Prostate gland (tissue), 2 donors: Measurements from ENCODE around the gene PEX14. TPM values are rescaled to one million over a fixed set of nuclear protein-coding genes. Genes with fewer than 3 reads are reported as not detected.

ENCODE experiments used
- DNase-seq: peaks from one replicate; pipeline ENCODE4 v3.0.0-alpha.2; 2019; ENCODE audit warnings: low spot score
- H3K27ac ChIP-seq, 2 donors: fragments of 200-600 bp; sonication (generic); 2 replicates each; pipeline ENCODE4 v1.5.1; 2017 to 2019
- H3K27me3 ChIP-seq: fragments of 200-600 bp; sonication (generic); replicated peaks from 2 replicates; pipeline ENCODE4 v1.5.1; 2019; ENCODE audit not compliant: insufficient read depth
- H3K36me3 ChIP-seq, 2 donors: fragments of 200-600 bp; sonication (generic); 1 replicate in 1 of 2; 2 replicates in 1 of 2; pipeline versions ENCODE4 v1.5.1 to v1.8.1; 2017 to 2019
- H3K4me1 ChIP-seq: fragments of 200-600 bp; sonication (generic); replicated peaks from 2 replicates; pipeline ENCODE4 v1.5.1; 2019
- H3K4me3 ChIP-seq, 2 donors: fragments of 200-600 bp; sonication (generic); 2 replicates each; pipeline ENCODE4 v1.5.1; 2017 to 2019
- H3K9me3 ChIP-seq: fragments of 200-600 bp; sonication (generic); 2 replicates; pipeline ENCODE4 v1.5.1; 2017
- CTCF ChIP-seq, 4 experiments: fragments of 200-600 bp in 2 of 4; fragments of 450-650 bp in 2 of 4; sonication (generic) in 2 of 4; IDR thresholded peaks; 1 replicate in 3 of 4; 2 replicates in 1 of 4; pipeline ENCODE4 v1.5.1; 2016 to 2019; ENCODE audit warnings: antibody characterized with exemption in 4 of 4, mild to moderate bottlenecking in 2 of 4, moderate library complexity in 2 of 4
- POLR2A ChIP-seq: fragments of 450-650 bp; IDR thresholded peaks from one replicate; pipeline ENCODE4 v1.6.1; 2016; ENCODE audit warnings: antibody characterized with exemption, mild to moderate bottlenecking
- POLR2AphosphoS5 ChIP-seq: sonication (generic); formaldehyde crosslinking; IDR thresholded peaks from one replicate; pipeline ENCODE4 v1.6.1; 2017; ENCODE audit warnings: antibody characterized with exemption
- WGBS: methylation state at CpG from one replicate; pipeline ENCODE4 v1.1.5; 2018; 5-methylcytosine and 5-hydroxymethylcytosine counted together
- intact Hi-C: fragments of 100-400 bp; cut with DNase I; formaldehyde crosslinking; loops from one replicate; pipeline ENCODE4 v1.14.2; 2022
- total RNA-seq, 2 donors: library from RNA; depleted of rRNA; stranded (reverse); fragments of >200 nt; gene quantifications; one replicate each; pipeline ENCODE4 v1.1.0, GENCODE V29; 2016

Gene PEX14
- total RNA-seq, 2 donors from 2014 or later = 26.1 to 34.7 TPM

- TF ChIP-seq POLR2AphosphoS5 = no peak
- no peak for TF ChIP-seq CTCF (IDR thresholded peaks at IDR 0.05)
- TF ChIP-seq POLR2A = no peak
- WGBS = 69% methylated on average over 3 of the region's 3 CpGs
- intact Hi-C loops = loop anchor here (5.0 kb wide), 1 partner anchor 359 kb away; no protein-coding TSS in a partner anchor
- no peak overlapping the region for H3K27ac ChIP-seq
- no peak for DNase-seq
- peaks cover 14% of the 10 kb centered on the region for H3K4me1 ChIP-seq
- H3K27me3 ChIP-seq = no peaks in the 10 kb centered on the region
- H3K36me3 ChIP-seq = no peaks in the 10 kb centered on the region
- no peak overlapping the region for H3K4me3 ChIP-seq
- no peaks in the 10 kb centered on the region for H3K9me3 ChIP-seq
These were observed 33.8 kb downstream of the PEX14 start for GRCh38 chr1:10508511-10508951.

GRCh38 chr1:10509809-10510509 lies 35.2 kb downstream of the PEX14 start:
- DNase-seq = no peak
- Histone ChIP-seq H3K27me3 (no peaks in the 10 kb centered on the region), H3K36me3 (no peaks in the 10 kb centered on the region), H3K4me1 (peaks cover 18% of the 10 kb centered on the region), H3K4me3 (no peak overlapping the region), H3K9me3 (no peaks in the 10 kb centered on the region), H3K27ac (peak overlapping the region; percentile 47 to 57)
- intact Hi-C loops = loop anchor here (5.0 kb wide), 2 partner anchors 357 to 432 kb away; no protein-coding TSS in a partner anchor
- WGBS = 62% methylated on average over 6 of the region's 6 CpGs
- TF ChIP-seq POLR2AphosphoS5 (no peak), CTCF (IDR thresholded peaks at IDR 0.05) (no peak), POLR2A (no peak)

- Histone ChIP-seq H3K27ac (peak overlapping the region; percentile 47 to 57), H3K4me1 (peaks cover 19% of the 10 kb centered on the region), H3K4me3 (no peak overlapping the region), H3K36me3 (no peaks in the 10 kb centered on the region), H3K27me3 (no peaks in the 10 kb centered on the region), H3K9me3 (no peaks in the 10 kb centered on the region)
- 18% methylated on average over 12 of the region's 12 CpGs for WGBS
- no peak for DNase-seq
- intact Hi-C loops = loop anchor here (5.0 kb wide), 1 partner anchor 431 kb away; no protein-coding TSS in a partner anchor
- TF ChIP-seq CTCF (IDR thresholded peaks at IDR 0.05) (no peak), POLR2AphosphoS5 (peak; percentile 9), POLR2A (no peak)
These were observed 36.1 kb downstream of the PEX14 start for GRCh38 chr1:10510520-10511493.

GRCh38 chr1:10511494-10511885 lies 36.7 kb downstream of the PEX14 start:
- Histone ChIP-seq H3K36me3 (no peaks in the 10 kb centered on the region), H3K27ac (peak overlapping the region; percentile 47 to 57)
- no peak for DNase-seq

More at GRCh38 chr1:10511494-10511885, 36.7 kb downstream of the PEX14 start:
- Histone ChIP-seq H3K4me1 (peaks cover 21% of the 10 kb centered on the region), H3K4me3 (no peak overlapping the region), H3K27me3 (no peaks in the 10 kb centered on the region), H3K9me3 (no peaks in the 10 kb centered on the region)
- TF ChIP-seq POLR2AphosphoS5 = no peak
- TF ChIP-seq POLR2A = no peak
- no peak for TF ChIP-seq CTCF (IDR thresholded peaks at IDR 0.05)
- 62% methylated on average over 3 of the region's 3 CpGs for WGBS
- intact Hi-C loops = loop anchor here (5.0 kb wide), 1 partner anchor 431 kb away; no protein-coding TSS in a partner anchor
